ENCODE results near the gene SPP2. TPM values are rescaled to one million over a fixed set of nuclear protein-coding genes. Genes with fewer than 3 reads are reported as not detected.
A peak's percentile ranks its signal among the peaks of the same experiment; 100 is the strongest.

Gene SPP2
- total RNA-seq, 1 experiment from 2014 or later, result not detected

GRCh38 chr2:234044157-234044556 is 6.3 kb upstream of the SPP2 start:
- ATAC-seq, result no peak
- no peaks in the 10 kb centered on the region for H3K36me3 Mint-ChIP-seq
- no peaks in the 10 kb centered on the region for H3K4me1 Mint-ChIP-seq
- H3K4me3 Mint-ChIP-seq, result no peak overlapping the region
- no peak overlapping the region for H3K27ac Mint-ChIP-seq
- DNase-seq (ENCODE audit: low spot score), result no peak
- H3K27me3 Mint-ChIP-seq (ENCODE audit: low read depth), result no peaks in the 10 kb centered on the region; the same call in 1 of the 2 replicates
- no peak for TF ChIP-seq TP53 (CRISPR knock-in tag; IDR thresholded peaks at IDR 0.05)
- no peak for TF ChIP-seq CREB1 (CRISPR knock-in tag; IDR thresholded peaks at IDR 0.05)
- TF ChIP-seq ZNF219 (CRISPR knock-in tag; IDR thresholded peaks at IDR 0.05; ENCODE audit: borderline replicate concordance), result no peak
- TF ChIP-seq ZNF396 (CRISPR knock-in tag; IDR thresholded peaks at IDR 0.05; ENCODE audit: borderline replicate concordance), result no peak
- TF ChIP-seq, protein P1, sequence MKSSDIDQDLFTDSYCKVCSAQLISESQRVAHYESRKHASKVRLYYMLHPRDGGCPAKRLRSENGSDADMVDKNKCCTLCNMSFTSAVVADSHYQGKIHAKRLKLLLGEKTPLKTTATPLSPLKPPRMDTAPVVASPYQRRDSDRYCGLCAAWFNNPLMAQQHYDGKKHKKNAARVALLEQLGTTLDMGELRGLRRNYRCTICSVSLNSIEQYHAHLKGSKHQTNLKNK (CRISPR knock-in tag; IDR thresholded peaks at IDR 0.05), result no peak
- TF ChIP-seq TCF7 (CRISPR knock-in tag; IDR thresholded peaks at IDR 0.05; ENCODE audit: low read depth), result no peak
- TF ChIP-seq ZNF416 (CRISPR knock-in tag; IDR thresholded peaks at IDR 0.05), result no peak
- TF ChIP-seq SOX15 (CRISPR knock-in tag; IDR thresholded peaks at IDR 0.05), result no peak
- no peak for TF ChIP-seq GTF2I (CRISPR knock-in tag; conservative IDR thresholded peaks at IDR 0.05)
- ChIA-PET CTCF (no interaction called here), POLR2A (no interaction called here)
- no peaks in the 10 kb centered on the region; the same call in 1 of the 2 replicates for H3K9me3 Mint-ChIP-seq

- CTCF ChIA-PET, result no interaction called here
- no peaks in the 10 kb centered on the region for H3K36me3 Mint-ChIP-seq
- TF ChIP-seq ZNF138 (CRISPR knock-in tag; conservative IDR thresholded peaks at IDR 0.05) (no peak), ATF3 (CRISPR knock-in tag; conservative IDR thresholded peaks at IDR 0.05) (no peak), JUN (CRISPR knock-in tag; IDR thresholded peaks at IDR 0.05) (no peak), PRDM15 (CRISPR knock-in tag; IDR thresholded peaks at IDR 0.05) (no peak), ZNF671 (CRISPR knock-in tag; IDR thresholded peaks at IDR 0.05) (no peak), SMAD4 (CRISPR knock-in tag; IDR thresholded peaks at IDR 0.05) (no peak), TCF7 (CRISPR knock-in tag; IDR thresholded peaks at IDR 0.05; ENCODE audit: low read depth) (no peak)
- TF ChIP-seq, protein P2, sequence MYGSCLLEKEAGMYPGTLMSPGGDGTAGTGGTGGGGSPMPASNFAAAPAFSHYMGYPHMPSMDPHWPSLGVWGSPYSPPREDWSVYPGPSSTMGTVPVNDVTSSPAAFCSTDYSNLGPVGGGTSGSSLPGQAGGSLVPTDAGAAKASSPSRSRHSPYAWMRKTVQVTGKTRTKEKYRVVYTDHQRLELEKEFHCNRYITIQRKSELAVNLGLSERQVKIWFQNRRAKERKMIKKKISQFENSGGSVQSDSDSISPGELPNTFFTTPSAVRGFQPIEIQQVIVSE (CRISPR knock-in tag; IDR thresholded peaks at IDR 0.05; ENCODE audit: borderline replicate concordance), result no peak
Observed at GRCh38 chr2:234046521-234046920, 4.0 kb upstream of the SPP2 start.

GRCh38 chr2:234047361-234047760 is 3.1 kb upstream of the SPP2 start:
- ChIA-PET CTCF (no interaction called here), POLR2A (no interaction called here)
- TF ChIP-seq ERG (CRISPR knock-in tag; IDR thresholded peaks at IDR 0.05), result no peak
- no peak for TF ChIP-seq ZNF263 (CRISPR knock-in tag; IDR thresholded peaks at IDR 0.05; ENCODE audit: low read depth)
- no peak for TF ChIP-seq JUN (CRISPR knock-in tag; IDR thresholded peaks at IDR 0.05)
- TF ChIP-seq PRRX2 (CRISPR knock-in tag; IDR thresholded peaks at IDR 0.05), result no peak
- no peak for TF ChIP-seq SP1 (CRISPR knock-in tag; conservative IDR thresholded peaks at IDR 0.05)
- TF ChIP-seq, protein P3, sequence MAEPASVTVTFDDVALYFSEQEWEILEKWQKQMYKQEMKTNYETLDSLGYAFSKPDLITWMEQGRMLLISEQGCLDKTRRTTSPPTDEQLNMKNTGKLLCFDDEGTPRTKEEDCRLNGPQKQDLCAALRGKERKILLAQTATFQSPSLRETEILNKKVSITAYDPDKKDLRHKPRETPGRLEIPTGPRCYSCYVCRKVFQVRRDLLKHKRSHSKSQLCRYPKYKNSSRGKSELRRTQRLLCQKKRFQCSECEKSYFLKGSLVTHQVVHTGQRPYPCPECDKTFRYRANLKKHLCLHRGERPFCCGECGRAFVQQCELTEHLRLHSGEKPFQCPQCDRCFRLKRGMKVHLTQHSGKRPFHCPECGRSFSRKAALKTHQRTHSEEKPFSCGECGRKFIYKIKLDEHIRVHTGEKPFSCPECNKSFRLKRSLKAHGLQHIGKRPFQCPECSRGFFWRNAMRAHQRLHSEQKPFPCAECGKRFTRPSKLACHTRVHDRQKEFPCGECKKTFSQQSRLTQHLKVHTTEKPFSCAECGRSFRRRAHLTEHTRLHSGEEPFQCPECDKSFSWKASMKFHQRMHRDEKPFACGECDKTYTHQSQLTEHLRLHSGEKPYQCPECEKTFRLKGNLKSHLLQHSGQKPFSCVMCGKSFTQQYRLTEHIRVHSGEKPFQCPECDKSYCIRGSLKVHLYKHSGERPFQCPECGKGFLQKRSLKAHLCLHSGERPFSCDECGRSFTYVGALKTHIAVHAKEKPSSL (CRISPR knock-in tag; conservative IDR thresholded peaks at IDR 0.05), result no peak
- no peak for TF ChIP-seq TP53 (CRISPR knock-in tag; IDR thresholded peaks at IDR 0.05)
- no peak for TF ChIP-seq MAX (CRISPR knock-in tag; IDR thresholded peaks at IDR 0.05)
- Mint-ChIP-seq H3K9me3 (no peaks in the 10 kb centered on the region; the same call in 1 of the 2 replicates), H3K36me3 (no peaks in the 10 kb centered on the region), H3K27me3 (ENCODE audit: low read depth) (no peaks in the 10 kb centered on the region; the same call in 1 of the 2 replicates), H3K4me1 (peaks cover 11% of the 10 kb centered on the region), H3K27ac (no peak overlapping the region), H3K4me3 (no peak overlapping the region)
- ATAC-seq (peak; percentile 24; the same call in 1 of the 2 replicates), DNase-seq (ENCODE audit: low spot score) (no peak)

More at GRCh38 chr2:234046521-234046920, 4.0 kb upstream of the SPP2 start:
- H3K27me3 Mint-ChIP-seq (ENCODE audit: low read depth), result no peaks in the 10 kb centered on the region; the same call in 1 of the 2 replicates
- POLR2A ChIA-PET, result no interaction called here
- DNase-seq (ENCODE audit: low spot score) (no peak), ATAC-seq (no peak)
- no peaks in the 10 kb centered on the region; the same call in 1 of the 2 replicates for H3K9me3 Mint-ChIP-seq
- no peak overlapping the region for H3K4me3 Mint-ChIP-seq
- H3K4me1 Mint-ChIP-seq, result peaks cover 6% of the 10 kb centered on the region
- no peak overlapping the region for H3K27ac Mint-ChIP-seq

All from WTC11 (cell line).